Subcutaneous abdominal adipose tissue (tissue), 5 donors: ENCODE data around the gene PRDM5.
"Not testable (repeated sequence)": the region's sequence is repeated elsewhere in the genome, so short reads cannot be mapped to it uniquely, and the experiment has no call there.

Experiments
- H3K27ac ChIP-seq: one replicate; pipeline ENCODE4 v1.7.0; 2013; ENCODE audit warnings: low read depth, mild to moderate bottlenecking, inconsistent platforms, low read length, moderate library complexity
- H3K27me3 ChIP-seq, 5 donors: one replicate each; pipeline ENCODE4 v1.7.0; 2013; ENCODE audit warnings: low read length in 5 of 5, inconsistent platforms in 1 of 5; ENCODE audit not compliant: control insufficient read depth in 5 of 5, insufficient read depth in 4 of 5
- H3K36me3 ChIP-seq, 5 donors: one replicate each; pipeline ENCODE4 v1.7.0; 2013; ENCODE audit warnings: low read length in 5 of 5; ENCODE audit not compliant: control insufficient read depth in 5 of 5, insufficient read depth in 5 of 5
- H3K4me1 ChIP-seq, 5 donors: one replicate each; pipeline ENCODE4 v1.7.0; 2013; ENCODE audit warnings: low read length in 5 of 5, mild to moderate bottlenecking in 3 of 5, moderate library complexity in 1 of 5; ENCODE audit not compliant: control insufficient read depth in 5 of 5, insufficient read depth in 5 of 5
- H3K4me3 ChIP-seq, 5 donors: one replicate each; pipeline ENCODE4 v1.7.0; 2013; ENCODE audit warnings: low read length in 5 of 5, low read depth in 1 of 5
- H3K9ac ChIP-seq, 5 donors: one replicate each; pipeline ENCODE4 v1.7.0; 2013; ENCODE audit warnings: low read length in 5 of 5, mild to moderate bottlenecking in 4 of 5, moderate library complexity in 3 of 5
- H3K9me3 ChIP-seq, 5 donors: one replicate each; pipeline ENCODE4 v1.7.0; 2013; ENCODE audit warnings: low read length in 5 of 5; ENCODE audit not compliant: control insufficient read depth in 5 of 5
- donor health status: healthy.
- donor health status: healthy.
- donor health status: healthy.
- donor health status: healthy.
- donor health status: healthy.

The PRDM5 gene

GRCh38 chr4:120749445-120750151 is 172.9 kb downstream of the PRDM5 start:
- Histone ChIP-seq H3K9ac (no peak overlapping the region), H3K4me1 (no peaks in the 10 kb centered on the region), H3K4me3 (no peak overlapping the region), H3K36me3 (peaks cover 0 to 6% (median 0%) of the 10 kb centered on the region in 5 donors), H3K27ac (no peak overlapping the region), H3K27me3 (no peaks in the 10 kb centered on the region), H3K9me3 (peaks cover 2 to 11% (median 8%) of the 10 kb centered on the region in 5 donors)

- not testable (repeated sequence) for H3K9ac ChIP-seq, H3K27me3 ChIP-seq, H3K36me3 ChIP-seq, H3K27ac ChIP-seq, H3K9me3 ChIP-seq, H3K4me3 ChIP-seq, H3K4me1 ChIP-seq
Observed at GRCh38 chr4:120741636-120742035, 180.9 kb downstream of the PRDM5 start.

- Histone ChIP-seq H3K27ac (no peak overlapping the region), H3K4me3 (no peak overlapping the region), H3K27me3 (no peaks in the 10 kb centered on the region), H3K9ac (no peak overlapping the region), H3K36me3 (peaks cover 0 to 7% (median 2%) of the 10 kb centered on the region in 5 donors), H3K9me3 (no peaks in the 10 kb centered on the region), H3K4me1 (peaks cover 0 to 4% (median 0%) of the 10 kb centered on the region in 5 donors)
Observed at GRCh38 chr4:120736312-120736711, 186.2 kb downstream of the PRDM5 start.

GRCh38 chr4:120733968-120734367 is 188.6 kb downstream of the PRDM5 start:
- Histone ChIP-seq H3K36me3 (peaks cover 0 to 7% (median 2%) of the 10 kb centered on the region in 5 donors), H3K9ac (no peak overlapping the region), H3K4me3 (no peak overlapping the region), H3K4me1 (peaks cover 0 to 4% (median 0%) of the 10 kb centered on the region in 5 donors), H3K9me3 (no peaks in the 10 kb centered on the region), H3K27me3 (no peaks in the 10 kb centered on the region), H3K27ac (no peak overlapping the region)

GRCh38 chr4:120733054-120733453 is 189.5 kb downstream of the PRDM5 start:
- Histone ChIP-seq H3K9ac (no peak overlapping the region), H3K27ac (no peak overlapping the region), H3K36me3 (peaks cover 0 to 7% (median 2%) of the 10 kb centered on the region in 5 donors), H3K4me3 (no peak overlapping the region), H3K27me3 (no peaks in the 10 kb centered on the region), H3K4me1 (peaks cover 0 to 4% (median 0%) of the 10 kb centered on the region in 5 donors), H3K9me3 (no peaks in the 10 kb centered on the region)

- Histone ChIP-seq H3K4me1 (peaks cover 0 to 9% (median 3%) of the 10 kb centered on the region in 5 donors), H3K36me3 (peaks cover 0 to 3% (median 0%) of the 10 kb centered on the region in 5 donors), H3K27me3 (no peaks in the 10 kb centered on the region), H3K4me3 (no peak overlapping the region), H3K9ac (no peak overlapping the region), H3K9me3 (no peaks in the 10 kb centered on the region), H3K27ac (no peak overlapping the region)
Observed at GRCh38 chr4:120731561-120731960, 191.0 kb downstream of the PRDM5 start.

GRCh38 chr4:120730777-120731320 is 191.7 kb downstream of the PRDM5 start:
- Histone ChIP-seq H3K9me3 (no peaks in the 10 kb centered on the region), H3K4me3 (no peak overlapping the region), H3K27me3 (no peaks in the 10 kb centered on the region), H3K36me3 (peaks cover 0 to 3% (median 0%) of the 10 kb centered on the region in 5 donors), H3K9ac (no peak overlapping the region), H3K27ac (no peak overlapping the region), H3K4me1 (peaks cover 0 to 15% (median 3%) of the 10 kb centered on the region in 5 donors)

GRCh38 chr4:120728892-120729675 is 193.4 kb downstream of the PRDM5 start:
- Histone ChIP-seq H3K4me3 (no peak overlapping the region), H3K9ac (no peak overlapping the region), H3K9me3 (no peaks in the 10 kb centered on the region), H3K36me3 (peaks cover 0 to 3% (median 0%) of the 10 kb centered on the region in 5 donors), H3K4me1 (peaks cover 0 to 19% (median 3%) of the 10 kb centered on the region in 5 donors), H3K27me3 (no peaks in the 10 kb centered on the region), H3K27ac (no peak overlapping the region)

GRCh38 chr4:120725639-120726580 is 196.6 kb downstream of the PRDM5 start:
- Histone ChIP-seq H3K4me3 (no peak overlapping the region), H3K4me1 (peaks cover 0 to 19% (median 3%) of the 10 kb centered on the region in 5 donors), H3K36me3 (no peaks in the 10 kb centered on the region), H3K9ac (no peak overlapping the region), H3K27ac (no peak overlapping the region), H3K27me3 (no peaks in the 10 kb centered on the region), H3K9me3 (no peaks in the 10 kb centered on the region)
